ENCODE data around the gene DOCK9.

The DOCK9 gene

DNA sequence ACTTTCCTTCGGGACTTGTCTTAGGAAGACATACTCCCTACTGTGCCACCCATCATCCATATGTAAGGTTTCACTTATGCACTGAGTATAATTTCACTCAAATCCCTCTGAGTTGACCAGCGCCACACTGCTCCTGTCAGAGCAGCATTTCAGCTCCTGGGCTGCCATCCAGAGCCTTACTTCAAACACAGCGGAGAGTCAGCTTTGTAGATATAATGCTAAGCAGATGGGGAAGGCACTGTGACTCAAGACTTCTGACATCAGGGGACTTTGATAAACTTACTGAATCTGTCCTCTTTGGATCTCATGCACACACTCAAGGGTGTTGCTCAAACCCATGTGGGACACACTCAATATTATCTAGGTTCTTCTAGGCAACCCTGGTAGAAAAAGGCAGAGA, 34.9 kb downstream of the DOCK9 start:
- no peak for DNase-seq

DNA sequence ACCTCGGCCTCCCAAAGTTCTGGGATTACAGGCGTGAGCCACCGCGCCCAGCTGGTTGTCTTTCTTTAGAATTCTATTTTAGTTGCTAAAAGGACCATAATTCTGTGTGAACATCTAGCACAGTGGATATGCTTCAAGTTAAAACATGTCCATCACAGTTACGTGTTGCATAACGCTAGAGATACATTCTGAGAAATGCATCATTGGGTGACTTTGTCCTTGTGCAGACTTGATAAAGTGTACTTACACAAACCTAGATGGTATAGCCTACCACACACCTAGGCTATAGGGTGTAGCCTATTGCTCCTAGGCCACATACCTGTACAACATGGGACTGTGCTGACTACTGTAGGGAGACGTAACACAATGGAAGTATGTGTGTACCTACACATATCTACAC, 35.4 kb downstream of the DOCK9 start:
- no peak for DNase-seq

GRCh38 chr13:98941536-98941935, 36.3 kb downstream of the DOCK9 start:
- no peak for DNase-seq

- no peak for DNase-seq
Measured at GRCh38 chr13:98941126-98941525, 36.7 kb downstream of the DOCK9 start.

- DNase-seq, result no peak
Measured at GRCh38 chr13:98940325-98941001, 37.4 kb downstream of the DOCK9 start.

DNA sequence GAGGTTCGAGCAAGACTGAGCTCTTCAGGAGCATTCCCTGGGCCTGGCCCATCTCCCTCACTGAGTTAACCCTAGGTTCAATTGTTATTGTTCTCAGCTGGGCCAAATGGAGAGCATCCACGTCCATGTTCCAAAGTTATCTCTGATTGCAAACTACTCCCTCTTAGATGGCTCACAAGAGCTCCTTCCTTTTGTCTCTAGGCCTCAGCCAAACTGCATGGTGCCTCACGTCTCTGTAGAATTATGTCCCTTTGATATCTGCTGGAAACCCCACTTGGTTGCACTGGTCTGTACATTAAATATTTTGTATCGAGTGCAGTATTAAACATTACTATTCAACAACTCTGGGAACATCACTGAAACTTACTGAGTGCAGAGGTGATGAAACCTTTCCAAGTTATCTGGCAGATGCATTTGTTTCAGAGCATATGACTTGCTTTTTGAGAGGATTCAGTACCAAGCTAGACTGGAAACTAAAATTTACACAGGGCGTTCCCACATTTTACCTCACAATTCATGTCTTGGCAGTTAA, 38.1 kb downstream of the DOCK9 start:
- DNase-seq, result no peak

GRCh38 chr13:98938801-98939200, 39.1 kb downstream of the DOCK9 start:
- no peak for DNase-seq

DNA sequence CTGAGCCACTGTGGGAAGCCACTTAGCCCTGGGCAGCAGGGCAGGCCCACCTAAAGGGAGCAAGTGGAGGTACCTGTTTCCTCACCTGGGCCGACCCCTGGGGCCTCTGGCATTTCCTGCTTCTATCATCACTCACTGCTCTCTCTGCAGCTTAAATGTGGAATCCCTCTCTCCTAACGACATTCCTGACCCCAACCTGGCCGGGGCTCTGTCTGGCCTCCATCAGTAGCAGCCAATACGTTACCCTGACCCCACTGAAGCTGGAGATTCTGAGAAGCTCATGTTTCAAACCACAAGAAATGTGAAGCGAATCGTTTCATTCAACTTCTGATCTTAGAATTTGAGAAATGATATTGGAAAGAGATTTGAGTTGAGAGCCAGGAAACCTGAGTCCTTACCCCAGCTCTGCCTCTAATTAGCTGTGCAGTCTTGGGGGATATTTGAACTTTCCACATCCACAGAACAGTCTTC, 39.9 kb downstream of the DOCK9 start:
- no peak for DNase-seq

DNA sequence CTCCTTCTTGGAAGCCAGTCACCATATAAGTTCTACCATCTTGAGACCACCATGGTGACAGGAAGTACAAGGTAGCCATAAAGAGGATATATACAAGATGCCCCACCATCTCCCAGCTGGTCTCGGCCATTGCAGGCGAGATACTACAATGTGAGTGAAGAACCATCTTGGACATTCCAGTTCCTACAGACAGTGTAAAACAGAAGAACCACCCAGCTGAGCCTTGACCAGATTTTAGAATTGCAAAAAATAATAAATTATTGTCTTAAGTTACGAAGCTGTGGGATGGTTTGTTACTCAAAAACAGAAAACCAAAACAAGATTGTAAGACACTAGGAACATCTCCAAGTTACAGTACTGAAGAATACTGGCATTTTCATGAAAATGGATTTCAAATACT, 43.6 kb downstream of the DOCK9 start:
- DNase-seq, result no peak

GRCh38 chr13:98930151-98930591, 47.7 kb downstream of the DOCK9 start:
- DNase-seq, result peak; percentile 75 to 94

GRCh38 chr13:98927951-98928927, 49.6 kb downstream of the DOCK9 start:
- no peak for DNase-seq

DNA sequence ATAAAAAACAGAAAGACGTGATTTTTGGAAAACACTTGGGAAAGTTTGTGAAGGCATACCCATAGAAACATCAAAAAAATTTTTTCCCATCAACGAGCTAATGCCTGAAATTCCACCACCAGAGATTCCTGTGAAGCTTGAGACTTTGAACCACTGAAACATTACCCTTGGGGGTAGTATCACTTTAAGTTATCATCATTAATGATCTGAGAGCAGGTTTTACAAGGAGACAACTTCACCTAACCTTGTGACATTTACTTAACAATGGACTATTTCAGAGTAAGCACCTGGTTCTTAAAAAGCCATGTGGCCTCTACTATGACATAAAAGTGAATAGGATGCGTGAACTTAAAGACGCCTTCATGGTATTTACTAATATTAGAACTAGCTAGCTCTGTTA, 51.9 kb downstream of the DOCK9 start:
- DNase-seq, result no peak

- DNase-seq, result no peak
Measured at GRCh38 chr13:98923641-98924397, 54.0 kb downstream of the DOCK9 start.

DNA sequence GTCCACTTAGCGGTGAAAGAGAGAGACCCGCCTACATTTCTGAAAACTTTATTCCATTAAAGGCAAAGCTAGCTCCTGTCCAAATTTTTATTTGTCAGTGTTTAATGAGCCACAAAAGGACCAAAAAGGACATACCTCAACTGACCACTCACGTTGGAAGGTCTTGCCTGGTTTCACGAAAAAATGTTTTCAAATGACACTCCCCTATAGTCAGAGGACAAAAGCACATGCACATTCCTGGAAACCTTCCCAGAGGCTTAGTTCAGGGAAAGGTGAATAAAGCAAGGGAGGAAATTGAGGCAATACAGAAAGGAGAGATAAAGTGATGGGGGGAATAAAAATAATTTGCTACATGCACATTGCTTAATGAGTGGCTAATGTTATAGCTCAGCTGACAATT, 55.6 kb downstream of the DOCK9 start:
- DNase-seq, result no peak

DNA sequence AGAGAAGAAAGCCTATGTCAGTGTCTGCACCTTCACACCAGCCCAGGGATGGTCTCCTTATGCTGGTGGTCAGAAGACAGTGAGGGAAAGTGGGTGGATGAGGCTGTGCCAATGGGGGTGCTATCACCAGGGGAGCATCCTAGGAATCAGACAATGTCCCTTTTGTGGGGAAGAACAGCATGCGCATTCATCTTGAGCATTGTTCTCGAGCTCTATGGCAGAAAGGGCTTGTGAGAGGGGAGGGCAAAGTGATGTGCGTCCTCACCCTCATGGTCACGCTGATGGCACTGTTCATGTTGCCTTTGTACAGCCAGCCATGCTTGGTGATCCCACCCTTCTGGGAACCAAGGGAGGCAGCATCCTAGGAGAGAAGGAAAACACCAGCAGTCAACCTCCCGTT, 56.1 kb downstream of the DOCK9 start:
- DNase-seq, result no peak

DNA sequence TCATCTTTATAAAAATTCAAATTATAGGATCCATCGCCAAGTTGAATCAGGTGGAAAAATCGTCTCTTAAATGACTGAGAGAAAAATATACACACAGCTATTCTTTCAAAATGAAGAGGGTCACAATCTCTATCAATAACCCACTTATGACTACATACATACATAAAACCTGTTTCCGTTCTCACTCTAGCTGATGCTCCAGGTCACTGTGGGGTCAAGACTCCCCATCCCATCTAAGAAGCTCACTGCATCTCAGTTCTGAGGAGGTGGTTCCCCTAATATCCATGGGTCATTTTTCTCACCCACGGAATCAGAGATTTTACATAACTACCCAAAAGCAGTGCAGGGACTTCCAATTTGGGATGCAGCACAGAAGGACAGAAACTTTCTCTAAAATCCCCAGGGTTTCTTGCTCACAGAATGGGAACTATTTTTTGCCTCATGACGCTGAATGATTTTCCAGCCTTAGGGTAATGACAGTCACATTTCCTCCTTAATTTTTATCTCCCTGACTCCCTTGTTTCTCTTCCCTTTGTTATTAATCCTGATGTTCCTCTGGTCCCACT, 56.8 kb downstream of the DOCK9 start:
- DNase-seq, result no peak

DNA sequence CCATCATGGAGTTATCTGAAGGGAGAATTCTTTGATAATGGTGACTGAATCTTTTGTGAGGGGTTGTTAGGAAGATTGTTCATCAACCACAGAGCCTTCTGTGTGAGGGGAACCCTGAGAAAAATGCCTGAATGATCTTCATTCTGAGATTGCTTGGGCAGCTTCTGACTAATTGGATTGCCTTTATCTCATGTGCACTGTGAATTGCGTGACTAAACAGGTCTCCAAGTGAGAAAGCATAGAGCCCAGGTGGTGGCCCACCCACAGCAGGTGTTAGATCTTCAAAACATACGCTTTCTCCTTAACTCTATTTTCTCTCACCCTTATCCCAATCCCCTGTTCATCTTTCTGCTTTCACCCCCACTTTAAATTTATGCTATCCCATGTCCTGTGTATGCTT, 58.3 kb downstream of the DOCK9 start:
- DNase-seq, result no peak

DNA sequence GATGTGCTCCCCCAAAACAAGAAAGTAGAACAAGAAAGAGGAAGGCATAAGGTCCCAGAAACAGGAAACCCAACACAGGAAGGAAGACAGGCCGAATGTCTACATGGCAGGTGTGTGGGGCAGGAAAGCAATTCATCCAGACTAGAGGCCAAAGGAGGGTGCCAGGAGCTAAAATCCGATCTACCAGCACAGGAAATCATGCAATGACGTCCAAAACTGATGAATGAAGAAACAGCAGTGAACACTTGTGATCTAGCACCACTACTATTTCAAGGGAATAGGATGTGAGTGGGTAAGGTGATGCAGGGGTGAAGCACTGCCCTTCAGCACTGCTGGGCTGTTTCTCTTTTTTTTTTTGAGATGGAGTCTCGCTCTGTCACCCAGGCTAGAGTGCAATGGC, 59.1 kb downstream of the DOCK9 start:
- DNase-seq, result no peak

DNA sequence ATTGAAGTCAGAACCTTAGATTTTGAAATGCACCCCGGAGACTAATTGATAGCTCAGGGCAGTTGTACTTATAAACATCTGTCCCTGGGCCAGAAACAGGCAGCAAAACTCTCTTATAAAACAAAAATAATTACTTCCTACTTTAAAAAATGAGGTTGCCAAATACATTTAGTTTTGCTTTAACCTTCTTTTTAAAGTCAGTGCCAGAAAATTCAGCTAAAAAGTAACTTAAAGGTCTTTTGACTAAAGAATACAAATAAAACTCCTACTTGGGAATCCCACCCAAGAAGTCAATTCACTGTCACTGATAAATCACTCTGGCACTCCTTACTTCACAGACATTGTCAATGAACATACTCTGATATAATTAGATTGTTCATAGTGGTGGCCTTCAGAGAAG, 60.7 kb downstream of the DOCK9 start:
- no peak for DNase-seq

- DNase-seq, result no peak
Measured at GRCh38 chr13:98916403-98916802, 61.5 kb downstream of the DOCK9 start.

GRCh38 chr13:98915981-98916380, 61.9 kb downstream of the DOCK9 start:
- DNase-seq, result no peak

GRCh38 chr13:98915563-98915962, 62.3 kb downstream of the DOCK9 start:
- DNase-seq, result no peak

DNA sequence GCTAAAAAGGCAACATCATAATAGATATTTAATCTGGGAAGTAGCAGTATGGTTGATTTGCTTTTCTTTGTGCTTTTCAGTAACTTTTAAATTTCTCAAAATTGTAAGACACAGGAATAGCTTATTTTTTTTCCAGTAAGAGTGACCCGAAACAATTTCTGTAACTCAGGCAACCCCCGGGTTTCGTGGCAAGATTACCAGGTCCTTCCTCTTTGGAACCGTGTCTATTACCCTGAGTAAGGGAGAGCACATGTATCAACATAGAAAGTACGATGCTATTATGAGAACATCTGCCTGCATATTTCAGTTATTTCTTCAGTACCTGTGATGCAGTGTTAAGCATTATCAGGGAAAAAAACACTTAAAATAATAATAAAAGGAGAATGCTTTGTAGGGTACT, 64.1 kb downstream of the DOCK9 start:
- DNase-seq, result no peak
